Choroid plexus epithelial cell (primary cell): ENCODE measurements around the gene HPN.

ENCODE experiments used
- DNase-seq: peaks from one replicate; pipeline ENCODE4 v3.0.0-alpha.2; 2010; ENCODE audit warnings: low read depth
- H3K4me3 ChIP-seq: 2 replicates; pipeline ENCODE4 v1.5.1; 2011; ENCODE audit warnings: low read depth, mild to moderate bottlenecking, control low read depth, low read length, moderate library complexity
- CTCF ChIP-seq: conservative IDR thresholded peaks from 2 replicates; pipeline ENCODE4 v1.5.1; 2011; ENCODE audit warnings: low read depth, mild to moderate bottlenecking, control low read depth, inconsistent platforms, low read length, moderate library complexity

The HPN gene

GRCh38 chr19:35042056-35042730 is 672 bp downstream of the HPN start:
- TF ChIP-seq CTCF = no peak
- no peak for DNase-seq
- no peak overlapping the region for H3K4me3 ChIP-seq

GRCh38 chr19:35042954-35043604 is 1.6 kb downstream of the HPN start:
- DNase-seq = no peak
- TF ChIP-seq CTCF = no peak

GRCh38 chr19:35043906-35044305 is 2.4 kb downstream of the HPN start:
- no peak for TF ChIP-seq CTCF
- no peak for DNase-seq
- H3K4me3 ChIP-seq = no peak overlapping the region

More at GRCh38 chr19:35042954-35043604, 1.6 kb downstream of the HPN start:
- no peak overlapping the region for H3K4me3 ChIP-seq

- TF ChIP-seq CTCF = peak; percentile 97
- no peak overlapping the region for H3K4me3 ChIP-seq
- DNase-seq = peak; percentile 56
These were observed 3.0 kb downstream of the HPN start for GRCh38 chr19:35044317-35045117.

- DNase-seq = peak; percentile 62
- TF ChIP-seq CTCF = peak; percentile 60
- no peak overlapping the region for H3K4me3 ChIP-seq
These were observed 4.3 kb downstream of the HPN start for GRCh38 chr19:35045667-35046300.

- TF ChIP-seq CTCF = no peak
- no peak overlapping the region for H3K4me3 ChIP-seq
- DNase-seq = no peak
These were observed 4.9 kb downstream of the HPN start for GRCh38 chr19:35046461-35046860.
